Gastroesophageal sphincter (tissue), 4 donors: ENCODE data around the gene ARFGAP1. TPM values are rescaled to one million over a fixed set of nuclear protein-coding genes. Genes with fewer than 3 reads are reported as not detected.
"Not testable (repeated sequence)": the region's sequence is repeated elsewhere in the genome, so short reads cannot be mapped to it uniquely, and the experiment has no call there.

Source experiments
- ATAC-seq: fragments of 150-250 bp; one replicate; pipeline ENCODE4 v1.9.1; 2016; ENCODE audit warnings: mild to moderate bottlenecking, moderate library complexity
- H3K27ac ChIP-seq, 4 donors: fragments of 200-600 bp; sonication (generic) in 3 of 4; 1 replicate in 3 of 4; 2 replicates in 1 of 4; pipeline ENCODE4 v1.5.1; 2016 to 2019
- H3K27me3 ChIP-seq: fragments of 200-600 bp; sonication (generic); one replicate; pipeline ENCODE4 v1.5.1; 2019
- H3K36me3 ChIP-seq, 2 donors: fragments of 200-600 bp; sonication (generic); one replicate each; pipeline ENCODE4 v1.5.1; 2019; ENCODE audit warnings: control low read depth in 1 of 2
- H3K4me1 ChIP-seq, 3 donors: fragments of 200-600 bp; sonication (generic); 1 replicate in 2 of 3; 2 replicates in 1 of 3; pipeline ENCODE4 v1.5.1; 2016 to 2019; ENCODE audit warnings: control low read depth in 2 of 3
- H3K4me3 ChIP-seq, 2 donors: fragments of 200-600 bp; sonication (generic); one replicate each; pipeline ENCODE4 v1.5.1; 2019; ENCODE audit warnings: mild to moderate bottlenecking in 1 of 2, moderate library complexity in 1 of 2
- H3K9me3 ChIP-seq, 3 donors: fragments of 200-600 bp; sonication (generic); one replicate each; pipeline ENCODE4 v1.5.1; 2017 to 2019; ENCODE audit warnings: control low read depth in 2 of 3
- CTCF ChIP-seq, 4 experiments: fragments of 200-600 bp in 2 of 4; fragments of 450-650 bp in 2 of 4; sonication (generic) in 1 of 4; IDR thresholded peaks; one replicate each; pipeline ENCODE4 v1.5.1; 2017 to 2019; ENCODE audit warnings: antibody characterized with exemption in 4 of 4, mild to moderate bottlenecking in 2 of 4, moderate library complexity in 2 of 4
- EP300 ChIP-seq: sonication (generic); formaldehyde crosslinking; IDR thresholded peaks from one replicate; pipeline ENCODE4 v1.6.1; 2017; ENCODE audit warnings: antibody characterized with exemption, mild to moderate bottlenecking
- POLR2A ChIP-seq, 2 donors: fragments of 450-650 bp; IDR thresholded peaks; one replicate each; pipeline ENCODE4 v1.6.1; 2017; ENCODE audit warnings: antibody characterized with exemption in 2 of 2, mild to moderate bottlenecking in 2 of 2, moderate library complexity in 1 of 2
- POLR2AphosphoS5 ChIP-seq: sonication (generic); formaldehyde crosslinking; IDR thresholded peaks from one replicate; pipeline ENCODE4 v1.6.1; 2017; ENCODE audit warnings: antibody characterized with exemption
- WGBS, 2 donors: methylation state at CpG; one replicate each; pipeline ENCODE4 v1.1.5; 2018; ENCODE audit warnings: low coverage in 1 of 2; 5-methylcytosine and 5-hydroxymethylcytosine counted together
- total RNA-seq, 4 donors: library from RNA; depleted of rRNA; stranded (reverse); fragments of >200 nt; gene quantifications; one replicate each; pipeline ENCODE4 v1.1.0, GENCODE V29; 2016

ARFGAP1 gene
- total RNA-seq, 4 donors from 2014 or later, result 35.0 to 50.1 (median 45.2) TPM

- Histone ChIP-seq H3K4me1 (no peaks in the 10 kb centered on the region), H3K27ac (no peak overlapping the region), H3K27me3 (peaks cover 99% of the 10 kb centered on the region), H3K4me3 (no peak overlapping the region), H3K36me3 (no peaks in the 10 kb centered on the region), H3K9me3 (peaks cover 0 to 16% (median 0%) of the 10 kb centered on the region in 3 donors)
- no peak for TF ChIP-seq POLR2A (IDR thresholded peaks at IDR 0.05)
- no peak for TF ChIP-seq CTCF (IDR thresholded peaks at IDR 0.05)
- no peak for TF ChIP-seq POLR2AphosphoS5
- no peak for TF ChIP-seq EP300
- WGBS, 2 donors, result no CpG with 5 or more reads among the region's 22 CpGs
- ATAC-seq, result no peak
Measured at GRCh38 chr20:63332488-63333240, 60.1 kb downstream of the ARFGAP1 start.

GRCh38 chr20:63333241-63333836, 60.7 kb downstream of the ARFGAP1 start:
- 70 to 78% methylated on average over 4 to 5 of the region's 19 CpGs for WGBS, 2 donors
- H3K9me3 ChIP-seq, result peaks cover 0 to 16% (median 0%) of the 10 kb centered on the region in 3 donors
- no peaks in the 10 kb centered on the region for H3K4me1 ChIP-seq
- H3K36me3 ChIP-seq, result no peaks in the 10 kb centered on the region
- H3K27ac ChIP-seq, result no peak overlapping the region
- H3K27me3 ChIP-seq, result peaks cover 98% of the 10 kb centered on the region
- TF ChIP-seq POLR2A (IDR thresholded peaks at IDR 0.05), result no peak
- TF ChIP-seq EP300, result no peak
- no peak for TF ChIP-seq POLR2AphosphoS5
- TF ChIP-seq CTCF (IDR thresholded peaks at IDR 0.05), result no peak
- ATAC-seq, result no peak
- H3K4me3 ChIP-seq, result no peak overlapping the region

- peaks cover 95% of the 10 kb centered on the region for H3K27me3 ChIP-seq
- H3K9me3 ChIP-seq, result peaks cover 0 to 16% (median 0%) of the 10 kb centered on the region in 3 donors
- H3K27ac ChIP-seq, result no peak overlapping the region
- WGBS, 2 donors, result 78 to 82% methylated on average over 6 of the region's 8 CpGs
- no peaks in the 10 kb centered on the region for H3K36me3 ChIP-seq
- no peak overlapping the region for H3K4me3 ChIP-seq
- ATAC-seq, result no peak
- TF ChIP-seq EP300 (no peak), POLR2A (IDR thresholded peaks at IDR 0.05) (no peak), CTCF (IDR thresholded peaks at IDR 0.05) (no peak), POLR2AphosphoS5 (no peak)
- H3K4me1 ChIP-seq, result no peaks in the 10 kb centered on the region
Measured at GRCh38 chr20:63334356-63334755, 61.7 kb downstream of the ARFGAP1 start.

GRCh38 chr20:63335060-63335459, 62.4 kb downstream of the ARFGAP1 start:
- H3K27me3 ChIP-seq, result peaks cover 90% of the 10 kb centered on the region
- H3K27ac ChIP-seq, H3K36me3 ChIP-seq, H3K4me1 ChIP-seq, ATAC-seq, H3K4me3 ChIP-seq: not testable (repeated sequence)
- peaks cover 0 to 16% (median 0%) of the 10 kb centered on the region in 3 donors for H3K9me3 ChIP-seq
- WGBS, 2 donors, result 83 to 100% methylated on average over 1 of the region's 9 CpGs

GRCh38 chr20:63335711-63336110, 63.1 kb downstream of the ARFGAP1 start:
- ATAC-seq, result no peak
- Histone ChIP-seq H3K4me1 (no peaks in the 10 kb centered on the region), H3K9me3 (peaks cover 0 to 16% (median 0%) of the 10 kb centered on the region in 3 donors), H3K27me3 (peaks cover 88% of the 10 kb centered on the region), H3K27ac (no peak overlapping the region), H3K4me3 (no peak overlapping the region), H3K36me3 (no peaks in the 10 kb centered on the region)
- WGBS, 2 donors, result 32 to 65% methylated on average over 2 to 8 of the region's 9 CpGs
- TF ChIP-seq POLR2AphosphoS5 (no peak), EP300 (no peak), CTCF (IDR thresholded peaks at IDR 0.05) (no peak), POLR2A (IDR thresholded peaks at IDR 0.05) (no peak)
